Measurements from ENCODE around the gene CLMN. TPM values are rescaled to one million over a fixed set of nuclear protein-coding genes. Genes with fewer than 3 reads are reported as not detected.
A peak's percentile ranks its signal among the peaks of the same experiment; 100 is the strongest.
"Not testable (repeated sequence)": the region's sequence is repeated elsewhere in the genome, so short reads cannot be mapped to it uniquely, and the experiment has no call there.

CLMN gene
- total RNA-seq, 4 donors from 2014 or later = 3.3 to 14.1 (median 5.1) TPM

DNA sequence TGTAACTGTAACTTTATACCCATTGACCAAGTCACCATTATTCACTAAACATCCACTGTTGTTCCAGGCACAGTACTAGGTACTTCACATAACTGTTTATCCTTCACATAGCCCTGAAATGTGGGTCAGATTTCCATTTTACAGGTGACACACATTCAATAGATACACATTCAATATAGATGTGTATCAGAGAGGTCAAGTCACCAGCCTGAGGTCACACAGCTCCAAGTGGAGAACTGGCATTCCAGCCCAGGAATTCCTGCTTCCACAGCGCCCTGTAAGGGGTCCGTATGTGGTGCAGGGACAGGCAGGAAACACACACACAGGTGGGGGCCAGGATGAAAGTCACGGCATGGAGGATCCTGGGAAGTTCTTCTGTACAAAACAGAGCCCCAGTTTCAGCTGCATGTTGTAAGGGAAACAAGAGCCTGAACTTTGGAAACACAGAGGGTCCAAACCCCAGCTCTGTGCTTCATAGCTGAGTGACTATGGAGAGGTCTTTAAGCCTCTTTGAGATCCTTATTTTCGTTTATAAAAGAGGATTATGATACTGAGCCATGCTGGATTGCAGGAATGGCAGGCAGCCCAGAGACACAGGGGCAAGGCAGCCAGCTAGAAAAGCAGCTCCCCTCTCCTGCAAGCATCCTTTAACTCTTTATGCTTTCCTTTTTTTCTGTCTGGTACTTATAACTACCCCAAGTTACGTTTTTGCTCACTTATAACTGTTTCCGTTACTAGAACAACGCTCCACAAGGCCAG lies 112.1 kb downstream of the CLMN start:
- intact Hi-C loops (cut with DNase I) = no loop called here
- Histone ChIP-seq H3K36me3 (peaks cover 0 to 19% (median 5%) of the 10 kb centered on the region in 3 donors), H3K27me3 (no peaks in the 10 kb centered on the region), H3K27ac (peak overlapping the region in 1 of 4 donors; percentile 2), H3K9me3 (no peaks in the 10 kb centered on the region), H3K4me1 (no peaks in the 10 kb centered on the region), H3K4me3 (no peak overlapping the region)
- WGBS, 2 donors = 48 to 72% methylated on average over 7 of the region's 7 CpGs
- no peak for TF ChIP-seq POLR2A (IDR thresholded peaks at IDR 0.05)
- TF ChIP-seq, protein P1, sequence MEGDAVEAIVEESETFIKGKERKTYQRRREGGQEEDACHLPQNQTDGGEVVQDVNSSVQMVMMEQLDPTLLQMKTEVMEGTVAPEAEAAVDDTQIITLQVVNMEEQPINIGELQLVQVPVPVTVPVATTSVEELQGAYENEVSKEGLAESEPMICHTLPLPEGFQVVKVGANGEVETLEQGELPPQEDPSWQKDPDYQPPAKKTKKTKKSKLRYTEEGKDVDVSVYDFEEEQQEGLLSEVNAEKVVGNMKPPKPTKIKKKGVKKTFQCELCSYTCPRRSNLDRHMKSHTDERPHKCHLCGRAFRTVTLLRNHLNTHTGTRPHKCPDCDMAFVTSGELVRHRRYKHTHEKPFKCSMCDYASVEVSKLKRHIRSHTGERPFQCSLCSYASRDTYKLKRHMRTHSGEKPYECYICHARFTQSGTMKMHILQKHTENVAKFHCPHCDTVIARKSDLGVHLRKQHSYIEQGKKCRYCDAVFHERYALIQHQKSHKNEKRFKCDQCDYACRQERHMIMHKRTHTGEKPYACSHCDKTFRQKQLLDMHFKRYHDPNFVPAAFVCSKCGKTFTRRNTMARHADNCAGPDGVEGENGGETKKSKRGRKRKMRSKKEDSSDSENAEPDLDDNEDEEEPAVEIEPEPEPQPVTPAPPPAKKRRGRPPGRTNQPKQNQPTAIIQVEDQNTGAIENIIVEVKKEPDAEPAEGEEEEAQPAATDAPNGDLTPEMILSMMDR (IDR thresholded peaks at IDR 0.05) = no peak
- DNase-seq = no peak

DNA sequence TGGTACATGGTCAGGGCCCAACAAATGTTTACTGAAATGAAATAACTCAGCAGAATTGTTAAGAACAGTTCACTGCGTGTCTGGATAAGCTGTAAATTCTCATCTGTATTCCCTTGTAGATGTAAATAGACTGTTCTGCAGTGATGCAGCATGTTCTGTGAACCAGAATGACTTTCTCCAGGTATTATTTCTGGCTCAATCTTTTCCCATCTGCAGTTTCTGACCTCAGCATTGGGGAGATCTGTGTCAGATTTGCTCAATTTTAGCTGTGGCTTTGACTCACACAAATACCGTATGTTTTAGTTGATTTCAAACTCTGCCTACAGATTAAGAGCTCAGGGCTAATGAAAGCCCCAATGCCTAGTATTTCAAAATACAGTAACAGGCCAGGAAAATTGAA lies 113.2 kb downstream of the CLMN start:
- Histone ChIP-seq H3K36me3 (peaks cover 0 to 20% (median 5%) of the 10 kb centered on the region in 3 donors), H3K27ac (no peak overlapping the region), H3K4me1 (no peaks in the 10 kb centered on the region), H3K9me3 (no peaks in the 10 kb centered on the region), H3K4me3 (no peak overlapping the region), H3K27me3 (no peaks in the 10 kb centered on the region)
- TF ChIP-seq, protein P1 (IDR thresholded peaks at IDR 0.05) = no peak
- TF ChIP-seq POLR2A (IDR thresholded peaks at IDR 0.05) = no peak
- DNase-seq = no peak
- WGBS, 2 donors = 77 to 81% methylated on average over 2 of the region's 2 CpGs
- intact Hi-C loops (cut with DNase I) = no loop called here

DNA sequence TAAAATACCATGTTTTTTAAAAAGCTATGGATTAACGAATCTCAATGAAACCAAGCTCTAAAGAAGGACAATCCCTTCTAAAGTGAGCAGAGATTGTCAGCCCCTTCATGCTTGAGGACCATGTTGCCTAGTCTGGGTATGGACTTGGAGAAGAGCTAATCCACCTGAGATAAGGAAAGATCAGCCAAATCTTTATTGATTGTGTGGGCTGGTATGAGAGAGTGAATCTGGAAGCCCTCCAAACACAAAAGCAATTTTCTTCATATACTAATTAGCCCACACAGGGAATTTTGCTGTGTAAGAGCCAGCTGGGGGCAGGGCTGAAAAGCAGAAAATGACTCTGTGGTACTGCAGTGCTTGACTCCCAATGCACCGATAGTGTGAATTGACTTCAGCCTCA lies 115.0 kb downstream of the CLMN start:
- DNase-seq = no peak
- Histone ChIP-seq H3K27ac (no peak overlapping the region), H3K4me3 (no peak overlapping the region), H3K9me3 (no peaks in the 10 kb centered on the region), H3K36me3 (peaks cover 0 to 28% (median 5%) of the 10 kb centered on the region in 3 donors), H3K4me1 (no peaks in the 10 kb centered on the region), H3K27me3 (no peaks in the 10 kb centered on the region)
- intact Hi-C loops (cut with DNase I) = no loop called here
- WGBS, 2 donors = 79 to 85% methylated on average over 2 of the region's 2 CpGs
- no peak for TF ChIP-seq POLR2A (IDR thresholded peaks at IDR 0.05)
- TF ChIP-seq, protein P1 (IDR thresholded peaks at IDR 0.05) = no peak

DNA sequence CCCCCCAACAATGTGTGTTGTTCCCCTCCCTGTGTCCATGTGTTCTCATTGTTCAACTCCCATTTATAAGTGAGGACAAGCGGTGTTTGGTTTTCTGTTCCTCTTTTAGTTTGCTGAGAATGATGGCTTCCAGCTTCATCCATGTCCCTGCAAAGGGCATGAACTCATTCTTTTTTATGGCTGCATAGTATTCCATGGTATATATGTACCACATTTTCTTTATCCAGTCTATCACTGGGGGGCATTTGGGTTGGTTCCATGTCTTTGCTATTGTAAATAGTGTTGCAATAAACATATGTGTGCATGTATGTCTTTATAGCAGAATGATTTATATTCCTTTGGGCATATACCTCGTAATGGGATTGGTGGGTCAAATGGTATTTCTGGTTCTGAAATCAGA lies 118.0 kb downstream of the CLMN start:
- H3K27ac ChIP-seq; DNase-seq; H3K9me3 ChIP-seq; H3K27me3 ChIP-seq; H3K4me3 ChIP-seq; intact Hi-C loops (cut with DNase I): not testable (repeated sequence)
- peaks cover 0 to 18% (median 0%) of the 10 kb centered on the region in 3 donors for H3K4me1 ChIP-seq
- WGBS, 2 donors = 90 to 95% methylated on average over 2 of the region's 2 CpGs
- peaks cover 0 to 24% (median 5%) of the 10 kb centered on the region in 3 donors for H3K36me3 ChIP-seq

DNA sequence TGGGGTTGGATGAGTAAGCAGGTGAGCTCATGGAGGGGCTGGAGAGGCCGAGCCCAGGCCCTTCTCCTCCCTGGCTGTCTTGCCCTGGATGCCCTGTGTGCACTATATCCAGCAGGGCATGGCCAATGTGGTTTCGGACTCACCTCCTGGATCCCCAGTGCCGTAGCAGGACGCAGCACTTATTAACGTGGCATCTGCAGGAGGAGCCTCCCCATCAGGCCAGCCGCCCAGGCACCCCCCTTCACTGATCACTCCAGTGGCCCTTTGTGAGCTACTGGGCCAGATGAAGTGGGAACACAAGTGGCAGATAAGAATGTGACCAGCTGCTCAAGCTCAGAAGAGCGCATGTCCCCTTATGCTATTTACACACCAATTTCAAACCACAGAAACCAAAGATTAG lies 119.3 kb downstream of the CLMN start:
- H3K4me1 ChIP-seq = peaks cover 0 to 24% (median 0%) of the 10 kb centered on the region in 3 donors
- DNase-seq = no peak
- peaks cover 0 to 24% (median 5%) of the 10 kb centered on the region in 3 donors for H3K36me3 ChIP-seq
- no peak overlapping the region for H3K4me3 ChIP-seq
- TF ChIP-seq, protein P1 (IDR thresholded peaks at IDR 0.05) = no peak
- TF ChIP-seq POLR2A (IDR thresholded peaks at IDR 0.05) = no peak
- 90 to 99% methylated on average over 4 to 6 of the region's 7 CpGs for WGBS, 2 donors
- no peaks in the 10 kb centered on the region for H3K9me3 ChIP-seq
- intact Hi-C loops (cut with DNase I) = no loop called here
- H3K27ac ChIP-seq = no peak overlapping the region
- H3K27me3 ChIP-seq = no peaks in the 10 kb centered on the region
